Epithelial cell of proximal tubule (primary cell): ENCODE data around the gene MRPL12. TPM values are rescaled to one million over a fixed set of nuclear protein-coding genes. Genes with fewer than 3 reads are reported as not detected.

Experiments
- DNase-seq: peaks from one replicate; pipeline ENCODE4 v3.0.0-alpha.2; 2011; ENCODE audit warnings: low read depth
- H3K4me3 ChIP-seq: 2 replicates; pipeline ENCODE4 v1.5.1; 2011; ENCODE audit warnings: low read depth, mild to moderate bottlenecking, low read length
- CTCF ChIP-seq: conservative IDR thresholded peaks from 2 replicates; pipeline ENCODE4 v1.5.1; 2012; ENCODE audit warnings: low read depth, mild to moderate bottlenecking, low read length
- total RNA-seq: library from RNA; depleted of rRNA; stranded (reverse); fragments of >200 nt; gene quantifications from 2 replicates; pipeline ENCODE4 v1.2.3, GENCODE V29; 2015

The MRPL12 gene
- total RNA-seq, 1 donor from 2014 or later = 127 TPM

- no peak for TF ChIP-seq CTCF
- peak; percentile 68 for DNase-seq
- H3K4me3 ChIP-seq = peak overlapping the region; percentile 1
Observed at GRCh38 chr17:81681672-81682071, 21.5 kb upstream of the MRPL12 start.

- TF ChIP-seq CTCF = no peak
- peak overlapping the region; percentile 96 for H3K4me3 ChIP-seq
- no peak for DNase-seq
Observed at GRCh38 chr17:81682565-81683207, 20.5 kb upstream of the MRPL12 start.

DNA sequence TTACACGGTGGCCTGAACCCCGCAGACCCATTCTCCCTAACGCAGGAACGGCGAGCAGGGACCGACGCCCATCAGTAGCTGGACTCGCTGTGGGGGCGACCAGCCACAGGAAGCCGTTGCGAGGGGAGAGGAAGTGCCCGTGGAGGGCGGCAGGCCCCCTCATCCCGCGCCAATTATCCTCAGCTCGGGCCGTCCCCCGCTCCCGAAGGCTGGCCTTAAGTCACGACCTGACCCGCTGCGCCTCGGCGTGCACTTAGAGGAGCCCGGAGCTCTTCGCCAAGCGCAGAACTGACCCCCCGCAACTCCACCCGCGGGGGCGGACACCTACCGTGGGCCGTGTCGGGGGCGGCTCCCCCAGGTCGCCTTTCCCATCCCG lies 20.0 kb upstream of the MRPL12 start:
- no peak for TF ChIP-seq CTCF
- peak overlapping the region; percentile 96 for H3K4me3 ChIP-seq
- no peak for DNase-seq

- TF ChIP-seq CTCF = no peak
Observed at GRCh38 chr17:81683584-81684441, 19.4 kb upstream of the MRPL12 start, which contains the start of the genes ARL16 and HGS. TSS of gene ARL16 (minus strand) at chr17:81683797. CDS start at chr17:81683753, 44 bp downstream. TSS of gene HGS (plus strand) at chr17:81684011. CDS start at chr17:81684067, 56 bp downstream.

DNA sequence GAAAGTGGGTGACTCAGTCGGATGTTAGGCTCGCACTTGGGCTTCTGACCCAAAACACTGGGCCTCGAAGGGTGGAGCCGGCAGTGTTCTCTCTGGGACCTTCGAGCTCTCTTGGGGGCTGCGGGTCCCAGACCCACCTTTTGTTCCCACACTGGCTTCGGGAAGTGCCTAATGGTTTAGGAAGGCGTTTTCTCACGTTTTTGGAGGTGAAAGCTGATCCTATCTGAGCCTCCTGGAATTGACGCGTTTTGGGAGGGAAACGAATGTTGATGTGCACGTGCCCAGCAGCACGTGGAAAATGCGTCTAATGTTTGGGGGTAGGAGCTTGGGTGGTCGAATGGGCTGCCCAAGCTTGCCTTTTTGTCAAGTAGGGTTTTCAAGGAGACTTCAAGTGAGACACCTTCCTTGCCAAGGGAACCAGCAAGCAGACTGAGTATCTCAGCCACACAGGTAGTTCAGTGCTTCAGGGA lies 18.7 kb upstream of the MRPL12 start:
- no peak for TF ChIP-seq CTCF
- peak overlapping the region; percentile 96 for H3K4me3 ChIP-seq
- no peak for DNase-seq

More at GRCh38 chr17:81683584-81684441, 19.4 kb upstream of the MRPL12 start, which contains the start of the genes ARL16 and HGS:
- peak; percentile 91 for DNase-seq
- H3K4me3 ChIP-seq = peak within 1 kb of the TSS; percentile 96

GRCh38 chr17:81685108-81685507 lies 18.1 kb upstream of the MRPL12 start:
- no peak for DNase-seq
- no peak for TF ChIP-seq CTCF
- H3K4me3 ChIP-seq = peak overlapping the region; percentile 96
